GM12891 (cell line): ENCODE data around the gene CREB3L1.

Source experiments
- PAX5 ChIP-seq: IDR thresholded peaks from 2 replicates; pipeline ENCODE4 v1.6.1; 2011; ENCODE audit warnings: low read length, moderate library complexity, mild to moderate bottlenecking; ENCODE audit not compliant: insufficient read depth, severe bottlenecking
- POLR2A ChIP-seq: IDR thresholded peaks from 2 replicates; pipeline ENCODE4 v1.6.1; 2011; ENCODE audit warnings: low read depth, low read length, control low read depth
- POLR2AphosphoS5 ChIP-seq: IDR thresholded peaks from 2 replicates; pipeline ENCODE4 v1.6.1; 2011; ENCODE audit warnings: low read depth, low read length, control low read depth
- POU2F2 ChIP-seq: IDR thresholded peaks from 2 replicates; pipeline ENCODE4 v1.6.1; 2011; ENCODE audit warnings: low read depth, mild to moderate bottlenecking, control low read depth, low read length, moderate library complexity
- SPI1 ChIP-seq: IDR thresholded peaks from 2 replicates; pipeline ENCODE4 v1.6.1; 2011; ENCODE audit warnings: low read depth, low read length, control low read depth
- TAF1 ChIP-seq: IDR thresholded peaks from 2 replicates; pipeline ENCODE4 v1.6.1; 2011; ENCODE audit warnings: low read depth, low read length, control low read depth

- no peak for TF ChIP-seq POLR2A
- no peak for TF ChIP-seq POLR2AphosphoS5
- TF ChIP-seq TAF1 = no peak
- TF ChIP-seq SPI1 = no peak
- TF ChIP-seq POU2F2 = no peak
- TF ChIP-seq PAX5 = no peak
These were observed 54.7 kb downstream of the CREB3L1 start for GRCh38 chr11:46332093-46332567.
